Measurements from ENCODE around the gene ZBTB18.

ZBTB18 gene

DNA sequence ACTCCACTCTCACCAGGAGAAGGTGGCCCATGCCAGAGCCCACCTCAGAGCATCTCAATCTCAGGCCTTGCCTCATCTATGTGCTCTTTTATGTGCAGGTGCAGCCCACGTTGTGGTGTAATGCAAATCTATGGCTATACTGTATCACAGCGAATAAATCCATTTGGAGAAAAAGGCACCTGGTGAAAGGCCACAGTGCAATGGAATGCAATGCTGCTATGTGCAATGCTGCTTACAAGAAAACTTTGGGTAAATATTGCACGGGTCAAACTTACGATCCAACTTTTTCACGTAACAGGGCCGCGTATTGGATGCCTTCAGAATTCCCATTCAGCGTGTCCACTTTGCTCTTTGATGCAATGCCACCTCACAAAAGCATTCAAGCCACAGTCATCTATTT is 13.5 kb downstream of the ZBTB18 start:
- DNase-seq: no peak

DNA sequence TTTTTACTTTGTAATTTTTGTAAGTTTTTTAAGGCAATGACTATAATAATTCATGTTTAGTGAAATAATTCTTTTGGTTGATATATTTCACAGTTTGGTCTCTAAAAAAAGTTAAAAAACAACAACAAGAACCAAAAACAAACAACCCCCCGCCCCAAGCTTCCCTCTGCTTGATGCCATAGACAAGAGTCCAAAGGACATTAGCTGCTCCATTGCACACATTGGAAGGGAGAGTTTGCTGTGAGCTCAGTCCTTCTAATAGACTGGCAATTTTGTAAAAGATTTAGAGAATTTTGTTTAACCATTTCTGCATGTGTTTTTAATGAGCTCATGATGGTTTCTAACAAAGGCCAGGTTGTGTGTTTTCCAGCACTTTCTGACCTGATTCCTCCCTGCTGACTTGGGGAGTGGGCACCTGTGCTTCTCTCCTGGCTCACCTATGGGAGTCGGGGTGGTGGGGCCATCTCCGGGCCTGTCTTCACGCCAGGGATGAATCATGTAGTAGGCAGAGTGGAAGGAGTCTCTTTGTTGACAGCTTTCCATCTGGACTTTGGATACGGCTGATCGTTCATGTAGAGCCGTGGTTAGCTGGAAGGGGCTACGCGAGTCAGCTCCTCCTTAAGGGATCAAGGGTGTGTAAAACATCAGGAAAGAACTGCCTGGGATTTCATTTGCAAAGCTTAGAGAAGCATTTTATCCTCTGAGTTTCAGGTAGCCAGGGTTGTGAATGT is 14.1 kb downstream of the ZBTB18 start:
- no peak for DNase-seq

DNA sequence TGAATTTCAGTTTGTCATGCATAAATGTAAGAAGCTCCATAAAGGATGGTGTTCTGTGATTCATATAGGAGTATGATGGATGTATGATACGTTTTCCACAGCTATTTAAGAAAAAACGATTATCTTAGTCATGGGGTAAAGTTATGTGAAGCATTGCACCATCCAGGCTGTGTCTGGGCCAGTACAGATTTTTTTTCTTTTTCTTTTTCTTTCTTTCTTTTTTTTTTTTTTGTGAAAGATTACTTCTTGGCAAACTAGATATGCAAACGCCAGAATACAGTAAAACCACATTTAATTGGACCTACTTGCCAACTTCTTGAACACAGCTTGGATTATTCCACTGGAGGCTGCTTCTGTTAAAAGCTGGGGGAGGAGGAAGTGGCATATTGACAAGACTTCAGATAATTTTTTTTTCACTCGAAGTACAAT is 14.9 kb downstream of the ZBTB18 start:
- DNase-seq: peak; percentile 22 to 38

DNA sequence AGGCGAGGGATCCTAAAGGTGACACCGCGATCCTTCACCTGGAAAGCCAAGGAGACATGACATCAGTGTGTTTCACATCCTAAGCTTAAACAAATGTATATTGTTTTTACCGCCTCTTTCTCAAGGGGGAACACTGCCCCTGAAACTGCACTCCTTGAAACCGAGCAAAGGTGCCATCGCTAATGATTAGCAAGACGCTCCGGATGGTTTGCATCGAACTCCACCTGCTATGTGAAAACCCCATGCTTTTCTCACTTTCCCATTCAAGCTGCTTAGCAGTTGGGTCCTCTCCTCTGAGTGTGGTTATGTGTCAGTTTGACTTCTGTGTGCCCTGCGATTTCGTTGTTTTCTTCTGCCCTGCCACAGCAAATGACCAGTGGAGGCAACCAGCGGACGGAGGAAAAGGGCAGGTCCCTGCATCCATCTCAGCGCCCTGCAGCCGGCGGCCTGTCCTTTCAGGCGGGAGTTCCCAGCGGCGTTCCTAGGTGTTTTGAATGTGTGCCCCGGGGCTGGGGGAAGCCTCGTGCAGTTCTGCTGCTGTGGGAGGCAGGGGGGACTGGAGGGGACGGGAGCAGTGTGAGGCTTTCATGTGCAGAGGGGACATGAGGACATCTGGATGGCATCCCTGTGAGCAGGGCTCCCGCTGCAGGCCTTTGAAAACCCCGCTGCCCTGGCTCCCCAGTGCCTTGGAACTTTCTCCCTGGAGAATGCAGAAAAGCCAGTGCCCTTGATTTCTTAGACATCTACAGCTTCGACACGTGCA is 16.1 kb downstream of the ZBTB18 start:
- DNase-seq: no peak

DNA sequence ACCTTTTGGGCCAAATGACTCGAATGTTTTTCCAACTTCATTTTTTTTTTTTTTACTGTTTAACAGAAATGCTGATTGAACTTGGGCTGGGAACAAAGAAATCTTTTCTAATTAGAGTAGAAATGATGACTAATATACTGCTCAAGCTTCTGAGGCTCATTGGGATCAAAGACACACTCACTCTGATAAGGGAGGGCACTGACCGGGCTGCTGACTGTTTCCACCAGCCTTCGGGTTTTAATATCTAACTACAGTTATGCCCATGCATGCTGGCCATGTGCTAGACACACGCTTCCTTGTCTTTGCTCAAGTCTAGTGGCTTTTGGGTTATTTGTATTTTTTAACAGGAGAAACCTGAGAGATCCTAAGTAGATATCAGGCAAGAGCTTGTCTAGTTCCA is 16.8 kb downstream of the ZBTB18 start:
- DNase-seq: no peak

DNA sequence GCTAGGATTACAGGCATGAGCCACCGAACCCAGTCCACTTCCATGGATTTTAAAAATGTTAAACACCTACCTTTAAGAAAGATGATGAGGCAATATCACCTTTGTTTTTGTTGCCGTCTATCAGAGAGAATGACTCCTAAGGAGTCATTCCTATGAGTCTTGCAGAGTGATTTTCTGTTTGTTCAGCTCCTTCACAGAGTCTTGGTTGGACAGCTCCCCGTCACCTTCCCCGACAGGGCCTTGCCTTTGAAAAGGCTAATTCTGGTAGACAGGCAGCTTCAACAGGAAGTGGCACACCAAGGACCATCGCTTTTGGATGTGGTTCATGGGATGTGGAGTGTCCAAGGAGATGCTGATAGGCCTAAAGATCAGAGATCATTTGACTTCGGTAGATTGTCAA is 17.5 kb downstream of the ZBTB18 start:
- no peak for DNase-seq

DNA sequence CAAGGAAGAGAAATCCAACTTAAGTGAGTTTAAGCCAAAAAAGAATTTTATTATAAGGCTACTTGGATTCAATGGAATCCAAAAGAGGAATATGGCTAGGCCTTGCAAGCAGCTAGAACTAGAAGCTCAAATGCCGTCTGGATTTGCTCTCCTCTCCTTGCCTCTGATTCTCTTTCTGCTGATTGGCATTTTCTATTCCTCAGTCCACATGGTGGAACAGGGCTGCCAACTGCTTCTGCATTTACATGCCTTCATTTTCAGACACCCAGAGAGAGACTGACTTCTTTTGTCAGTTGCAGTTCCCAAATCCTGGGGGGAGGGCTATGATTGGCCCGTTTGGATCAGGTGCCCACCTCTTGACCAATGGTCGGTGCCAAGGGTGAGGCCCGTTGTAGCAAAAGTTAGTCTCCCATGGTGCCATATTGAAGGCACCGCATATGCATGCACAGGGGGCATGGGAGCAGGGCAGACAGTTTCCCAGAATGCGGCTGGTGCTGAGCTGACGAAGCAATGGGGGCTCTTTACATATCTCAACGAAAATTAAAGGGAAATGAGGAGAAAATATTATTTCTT is 18.3 kb downstream of the ZBTB18 start:
- DNase-seq: no peak

DNA sequence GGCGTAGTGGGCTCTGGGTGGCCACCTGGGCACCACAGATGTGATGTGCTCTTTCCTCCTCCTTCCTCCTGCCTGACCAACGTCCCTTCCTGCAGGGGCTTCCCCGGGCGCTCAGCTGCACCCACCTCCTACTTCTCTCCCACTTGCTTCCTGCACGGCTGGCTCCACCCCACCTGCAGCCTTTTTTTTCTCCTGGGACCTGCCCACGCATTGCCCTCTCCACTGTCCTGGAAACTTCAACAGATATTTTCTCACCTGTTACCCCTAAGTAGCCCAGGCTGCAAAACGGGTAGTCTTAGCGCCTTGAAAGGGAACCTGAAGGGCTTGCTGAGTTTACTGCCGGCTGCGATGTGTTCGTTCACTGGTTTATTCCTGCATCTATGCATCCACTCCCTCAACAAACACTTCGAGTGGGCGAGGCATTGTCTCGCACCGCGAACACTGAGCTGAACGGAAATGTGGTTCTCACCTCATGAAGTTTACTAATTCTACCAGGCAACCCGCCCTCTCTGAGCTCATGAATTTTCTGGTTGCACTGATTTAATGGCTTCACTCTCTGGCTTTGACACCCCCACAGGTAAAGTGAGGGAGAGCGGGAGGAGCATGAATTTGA is 23.6 kb downstream of the ZBTB18 start:
- DNase-seq: no peak

DNA sequence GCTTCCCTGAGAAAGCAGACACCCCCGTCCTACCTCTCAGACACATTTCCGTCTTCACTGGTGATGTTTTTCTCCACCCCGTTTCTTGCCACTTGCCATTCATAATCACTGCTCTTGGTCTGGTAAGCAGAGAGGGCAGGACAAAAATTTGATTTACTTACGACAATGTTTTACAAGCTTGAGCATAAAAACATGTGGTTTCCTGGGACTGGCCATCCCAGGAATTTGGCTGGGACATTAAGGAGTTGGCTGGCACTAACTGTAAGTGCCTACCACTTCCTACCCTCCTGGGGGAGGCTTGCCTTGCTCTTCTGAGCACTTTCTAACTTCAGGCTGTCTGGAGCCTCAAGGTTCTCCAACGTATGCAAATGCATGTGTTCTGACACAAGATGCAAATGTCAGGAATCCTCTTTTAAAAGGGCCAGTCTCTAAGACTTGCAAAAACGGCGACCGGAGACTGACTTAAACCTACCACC is 24.2 kb downstream of the ZBTB18 start:
- DNase-seq: no peak

DNA sequence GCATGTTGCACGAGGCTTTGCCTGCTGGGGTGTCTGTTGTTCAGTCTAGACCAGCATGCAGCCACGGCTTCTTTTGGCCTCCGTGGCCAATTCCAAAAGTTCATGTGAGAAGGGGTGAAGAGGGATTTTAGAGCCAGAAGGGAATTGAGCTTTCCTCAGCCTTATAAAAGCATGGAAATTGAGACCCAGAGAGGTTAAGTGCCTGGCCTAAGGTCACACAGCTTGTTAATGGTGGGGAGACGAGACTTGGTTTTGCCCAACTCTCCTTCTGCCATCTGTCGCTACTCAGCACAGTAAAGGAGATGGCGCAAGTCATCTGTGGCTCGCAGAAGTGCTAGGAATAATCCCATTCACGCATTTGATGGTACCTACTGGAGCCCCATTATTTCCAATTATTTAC is 25.7 kb downstream of the ZBTB18 start:
- no peak for DNase-seq

DNA sequence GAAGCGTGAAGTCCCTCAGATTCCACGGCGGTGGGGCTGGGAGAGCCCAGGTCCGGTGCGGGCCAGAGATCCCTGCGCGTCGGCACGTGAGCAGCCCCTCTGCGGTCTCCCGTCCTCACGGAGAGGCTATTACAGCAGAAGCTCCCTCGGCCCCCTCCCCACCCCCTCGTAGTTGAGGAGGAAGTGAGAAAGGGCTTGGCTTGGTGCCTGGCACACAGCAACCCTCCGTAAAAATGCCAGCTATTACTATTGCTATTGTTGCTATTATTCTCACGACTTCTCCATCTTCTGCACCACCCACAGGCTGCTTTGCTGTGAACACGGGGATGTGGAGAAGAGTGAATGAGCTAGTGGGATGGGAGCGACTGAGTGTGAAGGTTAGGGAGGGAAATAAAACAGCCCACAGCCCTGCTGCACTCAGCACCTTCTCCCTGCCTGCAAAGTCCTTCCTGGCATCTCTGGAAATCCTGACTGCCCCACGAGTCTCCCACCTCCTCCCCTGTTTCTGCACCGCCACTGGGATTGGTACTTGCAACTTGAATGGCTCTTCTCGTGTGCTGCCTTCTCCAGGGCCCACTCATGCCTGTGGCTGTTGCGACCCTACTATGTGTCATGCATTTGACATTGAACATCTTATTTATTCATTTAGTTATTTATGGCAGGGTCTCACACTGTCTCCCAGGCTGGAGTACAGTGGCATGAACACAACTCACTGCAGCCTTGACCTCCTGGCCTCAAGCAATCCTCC is 26.6 kb downstream of the ZBTB18 start:
- DNase-seq: no peak

DNA sequence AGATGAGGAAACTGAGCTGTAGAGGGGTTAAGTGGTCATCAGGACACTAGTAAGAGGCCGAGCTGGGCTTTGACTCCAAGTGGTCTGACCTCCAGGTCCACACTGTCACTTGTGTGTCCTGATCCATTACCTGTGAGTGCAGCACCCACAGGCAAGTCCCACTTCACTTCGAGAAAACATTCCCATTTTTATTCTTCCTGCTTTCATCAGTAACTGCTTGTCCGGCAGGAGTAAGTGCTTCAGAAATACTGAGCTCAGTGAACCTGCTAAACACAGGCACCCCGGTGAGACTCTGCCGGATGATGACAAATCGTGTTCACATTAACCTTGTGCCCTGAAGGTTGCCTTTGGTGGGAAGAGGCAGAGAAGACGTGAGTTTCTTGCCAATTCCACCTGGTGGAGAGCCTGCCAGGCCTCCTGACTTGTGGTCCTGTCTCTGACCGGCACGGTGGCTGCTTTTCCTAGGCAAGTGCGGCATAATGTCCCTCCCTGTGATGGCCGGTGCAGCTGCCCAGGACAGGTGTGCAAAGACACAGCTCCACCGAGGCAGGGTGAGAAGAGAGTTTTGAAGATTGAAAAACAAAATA is 29.4 kb downstream of the ZBTB18 start:
- no peak for DNase-seq

DNA sequence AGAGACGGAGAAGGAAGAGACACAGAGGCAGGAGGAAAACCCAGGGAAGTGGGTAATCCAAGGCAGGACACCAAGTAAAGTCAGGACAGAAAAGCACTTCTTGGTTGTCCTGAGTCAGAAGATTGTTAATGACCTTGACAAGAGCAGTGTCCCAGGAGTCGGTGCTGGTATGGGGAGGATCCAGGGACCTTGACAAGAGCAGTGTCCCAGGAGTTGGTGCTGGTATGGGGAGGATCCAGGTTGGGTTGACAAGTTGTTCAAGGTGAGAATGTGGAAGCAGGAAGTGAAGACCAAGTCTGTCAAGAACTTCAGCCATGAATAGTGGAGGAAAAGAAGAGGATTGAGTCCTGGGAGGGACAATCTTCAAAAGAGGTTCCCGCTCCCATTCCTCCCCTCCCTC is 31.9 kb downstream of the ZBTB18 start:
- no peak for DNase-seq

DNA sequence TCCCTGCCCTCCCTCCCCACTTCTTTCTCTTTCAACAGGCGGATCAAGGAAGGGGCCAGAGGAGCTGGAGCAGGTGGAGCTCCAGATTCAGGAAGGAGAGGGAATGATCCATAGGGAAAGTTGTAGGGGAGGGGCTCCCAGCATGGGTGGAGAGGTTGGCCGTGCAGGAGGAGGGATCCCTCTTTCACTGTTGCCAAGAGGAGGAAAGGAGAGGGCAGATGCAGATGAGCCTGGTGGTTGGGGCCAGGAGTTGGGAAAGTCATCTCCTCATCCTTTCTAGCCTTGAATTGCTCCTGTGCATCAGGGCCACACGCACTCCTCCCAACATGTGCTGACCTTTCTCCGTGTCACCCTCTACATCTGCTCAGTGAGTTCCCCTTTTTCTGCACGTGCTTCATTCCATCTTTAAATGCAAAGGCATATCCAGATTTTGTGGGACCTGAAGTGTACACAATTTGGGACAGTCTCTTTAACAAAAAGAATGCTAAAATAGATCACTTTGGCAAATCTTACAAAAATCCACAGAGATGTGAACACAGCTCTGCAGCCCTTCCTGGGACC is 32.4 kb downstream of the ZBTB18 start:
- DNase-seq: no peak

DNA sequence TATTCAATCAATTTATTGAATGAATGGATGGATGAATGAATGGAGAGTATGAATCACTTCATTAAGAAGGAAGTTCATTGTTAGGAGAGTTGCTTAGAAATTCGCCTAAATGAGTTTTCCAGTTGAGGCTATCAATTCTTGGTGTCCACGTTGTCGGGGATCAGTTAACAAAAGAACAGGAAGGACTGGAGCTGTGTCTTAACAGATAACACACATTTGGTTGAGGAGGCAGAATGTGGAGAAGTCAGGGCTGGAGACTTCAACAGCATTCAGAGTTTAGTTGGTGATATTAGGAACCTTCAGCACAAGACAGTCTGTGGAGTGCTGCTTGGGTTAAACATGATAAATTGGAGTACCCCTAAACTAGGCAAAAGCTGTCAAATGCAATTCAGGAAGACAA is 33.7 kb downstream of the ZBTB18 start:
- DNase-seq: no peak

DNA sequence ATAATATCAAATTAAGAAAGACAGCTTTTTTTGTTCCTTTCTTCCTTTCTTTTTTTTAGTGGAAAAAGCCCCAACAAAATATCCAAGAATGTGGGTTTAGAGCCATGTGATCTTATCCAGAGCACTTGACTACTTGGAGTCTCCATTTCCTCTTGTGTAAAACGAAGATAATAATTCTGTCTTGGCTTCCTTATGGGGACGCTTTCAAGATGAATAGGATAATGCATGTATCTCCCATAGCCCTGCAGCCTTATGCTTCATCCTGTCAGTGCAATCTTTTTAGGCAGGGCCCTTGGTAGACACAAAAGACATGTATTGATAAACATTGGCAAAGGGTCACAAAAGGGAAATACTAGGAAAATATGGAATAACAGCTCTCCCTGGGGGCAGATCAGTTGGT is 34.8 kb downstream of the ZBTB18 start:
- no peak for DNase-seq

DNA sequence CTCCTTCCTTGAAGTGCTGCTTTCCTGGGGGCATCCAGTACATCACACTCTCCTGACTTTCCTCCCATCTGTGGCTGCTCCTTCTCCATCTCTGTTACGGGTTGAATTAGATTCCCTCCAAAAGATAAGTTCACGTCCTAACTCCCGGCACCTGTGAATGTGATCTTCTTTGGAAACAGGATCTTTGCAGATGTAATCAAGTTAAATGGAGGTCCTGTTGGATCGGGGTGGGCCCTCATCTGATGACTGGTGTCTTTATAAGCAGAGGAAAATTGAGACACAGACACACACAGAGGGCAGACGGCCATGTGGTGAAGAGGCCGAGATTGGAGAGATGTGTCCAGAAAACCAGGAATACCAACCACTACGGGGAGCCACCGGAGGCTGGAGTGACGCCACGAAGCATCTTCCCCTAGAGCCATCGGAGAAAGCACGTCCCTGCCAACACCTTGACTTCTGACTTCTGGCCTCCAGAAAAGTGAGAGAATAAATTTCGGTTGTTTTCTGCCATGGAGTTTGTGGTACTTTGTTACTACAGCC is 36.0 kb downstream of the ZBTB18 start:
- no peak for DNase-seq

DNA sequence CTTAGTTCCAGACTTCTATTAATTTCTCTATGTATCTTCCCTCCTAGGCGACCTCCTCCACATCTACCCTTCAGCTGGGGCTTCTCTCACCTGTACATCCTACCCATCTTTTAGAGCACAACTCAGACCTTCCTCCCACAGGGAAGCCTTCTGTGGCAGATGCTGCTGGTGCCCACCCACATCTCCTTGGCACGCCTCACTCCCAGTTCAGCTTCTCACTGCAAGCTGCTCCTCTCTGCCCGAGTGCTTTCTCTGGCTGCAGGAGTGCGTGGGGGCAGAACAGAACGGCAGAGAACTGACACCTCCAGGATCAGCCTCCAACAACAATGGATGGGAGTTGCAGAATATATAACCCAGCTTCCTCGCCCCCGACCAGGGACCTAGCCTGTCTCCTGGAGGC is 36.5 kb downstream of the ZBTB18 start:
- no peak for DNase-seq

DNA sequence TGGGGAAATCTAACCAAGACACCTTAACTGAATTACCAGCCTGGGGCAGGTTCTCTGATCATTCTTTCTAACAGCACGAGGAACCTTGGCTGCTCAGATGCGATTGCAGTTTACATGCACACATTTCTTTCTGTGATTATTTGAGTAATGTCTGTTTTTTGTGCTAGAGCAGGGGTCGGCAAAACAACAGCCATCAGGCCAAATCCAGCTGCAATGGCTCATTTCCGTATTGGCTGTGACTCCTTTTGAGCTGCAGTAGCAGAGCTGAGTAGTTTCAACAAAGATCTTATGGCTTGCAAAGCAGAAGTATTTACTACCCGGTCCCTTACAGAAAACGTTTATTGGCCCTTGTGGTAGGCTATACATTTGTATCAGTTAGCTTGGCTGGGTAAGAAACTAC is 37.1 kb downstream of the ZBTB18 start:
- DNase-seq: no peak

DNA sequence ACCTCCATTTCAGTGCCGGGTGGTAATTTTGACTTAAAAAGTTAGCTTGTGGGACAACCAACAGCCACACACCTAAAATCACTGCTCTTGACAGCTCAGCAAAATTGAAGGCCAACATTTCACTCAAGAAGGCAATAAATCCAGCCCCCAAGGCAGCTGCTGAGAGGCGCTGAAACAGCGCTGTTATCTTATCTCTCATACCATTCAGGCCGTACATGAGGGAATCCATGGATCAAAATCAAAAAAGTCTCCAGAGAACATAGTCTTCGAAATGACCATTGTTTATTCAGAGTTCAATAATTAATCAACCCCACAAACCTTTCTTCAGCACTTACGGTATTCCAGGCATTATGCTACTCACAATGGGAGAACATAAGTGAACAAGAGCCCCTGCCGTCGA is 38.5 kb downstream of the ZBTB18 start:
- no peak for DNase-seq

DNA sequence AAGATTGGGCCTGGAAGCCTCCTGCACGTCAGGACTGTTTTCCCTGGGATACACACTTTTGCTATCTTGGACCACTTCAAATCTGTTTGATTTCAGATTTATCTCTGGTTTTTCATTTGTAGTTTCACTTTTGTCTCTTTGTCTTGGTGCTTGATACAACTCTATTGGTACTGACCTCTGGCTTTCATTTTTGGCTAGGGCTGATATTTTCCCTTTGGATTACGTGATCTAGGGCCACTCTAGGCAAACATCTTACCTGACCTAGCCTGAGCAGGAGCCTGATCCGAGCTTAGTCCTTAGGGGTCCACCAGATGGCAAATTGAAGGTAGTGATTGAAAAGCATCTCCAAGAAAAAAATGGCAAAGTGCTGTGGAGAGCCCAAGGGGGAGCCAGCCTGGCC is 39.6 kb downstream of the ZBTB18 start:
- no peak for DNase-seq
